Panc1 (cell line): ENCODE results near the gene DFFA. TPM values are rescaled to one million over a fixed set of nuclear protein-coding genes. Genes with fewer than 3 reads are reported as not detected.

ENCODE experiments used
- ATAC-seq: fragments of 200-7000 bp; cut with Tn5 transposase; 2 replicates; pipeline ENCODE4 v1.9.1; 2020; ENCODE audit warnings: mild to moderate bottlenecking, moderate library complexity
- BruUV-seq: library from RNA; stranded (reverse); fragments of 400-500 nt; replicated peaks from 2 replicates; lab custom pipeline; 2021; lab: Mats Ljungman, UMichigan
- CTCF ChIA-PET: fragments of 300-600 bp; sonication (Branson Sonifier 250); formaldehyde crosslinking; loops from one replicate; lab custom pipeline; 2022; ENCODE audit warnings: antibody characterized with exemption; lab: Charles Lee
- POLR2A ChIA-PET: fragments of 300-600 bp; sonication (Branson Sonifier 250); formaldehyde crosslinking; loops from one replicate; lab custom pipeline; 2022; ENCODE audit warnings: antibody characterized with exemption; lab: Charles Lee
- DNase-seq: peaks from one replicate; pipeline ENCODE4 v3.0.0-alpha.2; 2010; ENCODE audit warnings: low read depth, low spot score
- H3K27ac ChIP-seq: 2 replicates; pipeline ENCODE4 v1.5.1; 2011; ENCODE audit warnings: mild to moderate bottlenecking, low read length, inconsistent platforms
- H3K27me3 ChIP-seq: fragments of 200-500 bp; sonication (Bioruptor generic); 2 replicates; pipeline ENCODE4 v1.6.0; 2014; ENCODE audit warnings: low read length, inconsistent platforms; ENCODE audit not compliant: control insufficient read depth, insufficient read depth
- H3K36me3 ChIP-seq: fragments of 200-500 bp; sonication (Bioruptor generic); 2 replicates; pipeline ENCODE4 v1.5.1; 2014; ENCODE audit warnings: inconsistent platforms, mild to moderate bottlenecking, low read length, moderate library complexity; ENCODE audit not compliant: control insufficient read depth, insufficient read depth
- H3K4me1 ChIP-seq: 2 replicates; pipeline ENCODE4 v1.5.1; 2011; ENCODE audit warnings: inconsistent platforms, mild to moderate bottlenecking, low read length, moderate library complexity; ENCODE audit not compliant: control insufficient read depth, insufficient read depth
- H3K4me3 ChIP-seq, 2 experiments: 2 replicates each; pipeline ENCODE4 v1.5.1; 2011 to 2012; ENCODE audit warnings: low read depth in 2 of 2, low read length in 2 of 2, mild to moderate bottlenecking in 2 of 2, inconsistent platforms in 1 of 2, moderate library complexity in 1 of 2
- H3K9me3 ChIP-seq: fragments of 200-500 bp; sonication (Bioruptor generic); 2 replicates; pipeline ENCODE4 v1.5.1; 2014; ENCODE audit warnings: low read depth, mild to moderate bottlenecking, inconsistent platforms, low read length, moderate library complexity; ENCODE audit not compliant: control insufficient read depth, insufficient read depth
- CTCF ChIP-seq: fragments of 450-650 bp; IDR thresholded peaks from 2 replicates; pipeline ENCODE4 v1.5.1; 2017; ENCODE audit warnings: mild to moderate bottlenecking
- POLR2AphosphoS5 ChIP-seq: IDR thresholded peaks from 2 replicates; pipeline ENCODE4 v1.6.1; 2012; ENCODE audit warnings: mild to moderate bottlenecking, low read depth, low read length, moderate library complexity
- REST ChIP-seq, 2 experiments: IDR thresholded peaks; 2 replicates each; pipeline ENCODE4 v1.6.1; 2011 to 2012; ENCODE audit warnings: low read depth in 2 of 2, control low read depth in 1 of 2, low read length in 1 of 2, mild to moderate bottlenecking in 1 of 2, moderate library complexity in 1 of 2; ENCODE audit not compliant: insufficient read depth in 1 of 2
- SIN3A ChIP-seq: IDR thresholded peaks from 2 replicates; pipeline ENCODE4 v1.6.1; 2012; ENCODE audit warnings: low read depth, mild to moderate bottlenecking, low read length, moderate library complexity, borderline replicate concordance; ENCODE audit not compliant: insufficient read depth
- TCF7L2 ChIP-seq: IDR thresholded peaks from 2 replicates; pipeline ENCODE4 v1.6.1; 2011; ENCODE audit warnings: mild to moderate bottlenecking, low read depth, low read length, inconsistent platforms
- in situ Hi-C: cut with HindIII; loops from 2 replicates; pipeline ENCODE4 v1.10.0; 2016; ENCODE audit warnings: low sequenced_read_pairs, low pct_unique_long_range_greater_than_20kb
- intact Hi-C: fragments of 100-400 bp; cut with micrococcal nuclease; formaldehyde crosslinking; loops from one replicate; pipeline ENCODE4 v1.10.0; 2022; ENCODE audit not compliant: unreplicated experiment
- total RNA-seq: library from RNA; stranded (reverse); gene quantifications from one replicate; pipeline ENCODE4 v1.2.1, GENCODE V29; 2021; ENCODE audit not compliant: unreplicated experiment

DFFA gene
- total RNA-seq, 1 experiment from 2014 or later, result 68.1 TPM

GRCh38 chr1:10471411-10472219, 714 bp downstream of the DFFA start:
- ATAC-seq (no peak; the same call in 1 of the 2 replicates), DNase-seq (no peak)
- peak overlapping the region; percentile 73 to 86 for H3K4me3 ChIP-seq
- peaks cover 7% of the 10 kb centered on the region for H3K36me3 ChIP-seq
- no peaks in the 10 kb centered on the region for H3K9me3 ChIP-seq
- H3K27ac ChIP-seq, result peak overlapping the region; percentile 83
- BruUV-seq, result TSS peak; percentile 88
- TF ChIP-seq SIN3A (no peak), REST (IDR thresholded peaks at IDR 0.05; ENCODE audit: insufficient read depth in 1 of 2, low read depth in 2 of 2, low read length in 1 of 2) (no peak), CTCF (no peak), POLR2AphosphoS5 (no peak), TCF7L2 (no peak)
- in situ Hi-C loops (no loop called here), intact Hi-C loops (no loop called here)
- no peaks in the 10 kb centered on the region for H3K27me3 ChIP-seq
- POLR2A ChIA-PET, result no interaction called here
- CTCF ChIA-PET, result no interaction called here
- H3K4me1 ChIP-seq, result peaks cover 15% of the 10 kb centered on the region

- ATAC-seq (no peak), DNase-seq (no peak)
- peaks cover 5% of the 10 kb centered on the region; the same call in 1 of the 2 replicates for H3K4me1 ChIP-seq
- no peak for TF ChIP-seq SIN3A
- no peak for TF ChIP-seq TCF7L2
- TF ChIP-seq REST (IDR thresholded peaks at IDR 0.05; ENCODE audit: insufficient read depth in 1 of 2, low read depth in 2 of 2, low read length in 1 of 2), result no peak
- TF ChIP-seq POLR2AphosphoS5, result no peak
- no peak for TF ChIP-seq CTCF
- H3K36me3 ChIP-seq, result peaks cover 7% of the 10 kb centered on the region
- CTCF ChIA-PET, result no interaction called here
- in situ Hi-C loops (no loop called here), intact Hi-C loops (no loop called here)
- no peaks in the 10 kb centered on the region for H3K27me3 ChIP-seq
- H3K4me3 ChIP-seq, result no peak overlapping the region
- BruUV-seq, result TSS peak; percentile 29
- no peaks in the 10 kb centered on the region for H3K9me3 ChIP-seq
- H3K27ac ChIP-seq, result no peak overlapping the region
- POLR2A ChIA-PET, result no interaction called here
Observed at GRCh38 chr1:10470043-10470442, 2.3 kb downstream of the DFFA start.
